Epithelial cell of esophagus (primary cell): ENCODE results near the gene TNS3.

Experiments
- DNase-seq: peaks from one replicate; pipeline ENCODE4 v3.0.0; 2010; ENCODE audit warnings: low read depth
- H3K4me3 ChIP-seq: 2 replicates; pipeline ENCODE4 v1.5.1; 2011; ENCODE audit warnings: mild to moderate bottlenecking, low read length, control low read depth
- CTCF ChIP-seq: IDR thresholded peaks from 2 replicates; pipeline ENCODE4 v1.5.1; 2011; ENCODE audit warnings: low read depth, mild to moderate bottlenecking, low read length, control low read depth, inconsistent platforms; ENCODE audit not compliant: insufficient read depth; ENCODE audit errors: missing control alignments

The TNS3 gene

DNA sequence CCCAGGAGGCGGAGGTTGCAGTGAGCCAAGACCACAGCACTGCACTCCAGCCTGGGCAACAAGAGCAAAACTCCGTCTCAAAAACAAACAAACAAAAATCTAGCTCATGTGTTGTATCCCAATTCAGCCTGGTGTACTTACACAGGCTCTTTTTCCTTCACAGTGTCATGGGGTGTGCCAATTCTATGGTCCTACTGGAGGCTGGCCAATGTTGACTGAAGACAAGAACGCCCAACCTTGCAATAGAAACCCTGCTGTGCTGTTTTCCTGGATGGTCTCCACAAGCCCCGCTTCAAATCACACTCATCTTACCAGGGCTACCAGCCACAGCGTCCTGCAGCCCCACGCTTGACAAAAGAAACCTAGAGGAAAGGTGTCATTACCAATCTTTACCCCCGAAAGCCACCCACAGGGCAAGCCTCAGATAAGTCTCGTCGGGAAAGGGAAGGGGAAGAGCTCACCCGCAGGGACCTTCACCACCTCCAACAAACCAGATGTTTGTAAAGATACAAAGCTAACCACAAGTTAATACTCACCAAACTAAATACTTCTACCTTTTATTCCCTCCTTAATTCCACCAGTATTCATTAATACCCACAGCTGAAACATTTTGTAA, 64.8 kb downstream of the TNS3 start:
- no peak overlapping the region for H3K4me3 ChIP-seq
- DNase-seq: no peak
- no peak for TF ChIP-seq CTCF

DNA sequence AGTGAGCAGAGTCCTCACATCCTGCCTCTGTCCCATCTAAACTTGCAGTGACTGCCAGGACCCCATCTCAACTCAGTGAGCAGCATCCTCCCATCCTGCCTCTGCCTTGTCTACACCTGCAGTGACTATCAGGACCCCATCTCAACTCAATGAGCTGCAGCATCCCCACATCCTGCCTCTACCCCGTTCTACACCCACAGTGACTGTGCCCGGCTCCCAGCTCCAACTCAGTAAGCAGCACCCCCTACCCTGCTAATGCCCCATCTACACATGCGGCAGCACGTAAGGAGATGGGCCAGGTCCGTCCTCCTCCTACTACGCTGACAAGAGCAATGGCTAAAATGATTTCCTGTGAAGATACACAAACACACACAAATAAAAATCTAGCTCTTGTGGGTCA, 65.5 kb downstream of the TNS3 start:
- DNase-seq: no peak
- TF ChIP-seq CTCF: no peak
- no peak overlapping the region for H3K4me3 ChIP-seq

DNA sequence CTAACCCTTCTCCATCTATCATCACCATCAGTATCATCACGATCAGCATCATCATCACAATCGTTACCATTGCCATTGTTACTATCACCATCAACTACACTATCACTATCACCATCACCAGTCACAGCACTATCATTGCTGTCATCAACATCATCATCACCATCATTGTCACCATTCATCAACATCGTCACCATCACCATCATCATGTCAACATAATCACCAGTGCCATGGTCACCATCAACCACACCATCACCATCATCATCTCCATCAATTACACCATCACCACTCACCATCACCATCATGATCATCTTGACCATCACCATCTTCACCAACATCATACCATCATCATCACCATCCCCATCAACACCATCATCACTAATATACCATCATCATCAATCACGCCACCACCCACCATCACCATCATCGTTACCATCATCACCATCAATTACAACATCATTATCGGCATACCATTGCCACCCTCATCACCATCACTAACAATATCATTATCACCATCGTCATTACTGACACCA, 66.5 kb downstream of the TNS3 start:
- no peak for TF ChIP-seq CTCF
- no peak overlapping the region for H3K4me3 ChIP-seq
- DNase-seq: no peak

GRCh38 chr7:47514818-47515217, 67.1 kb downstream of the TNS3 start:
- TF ChIP-seq CTCF: no peak
- H3K4me3 ChIP-seq: no peak overlapping the region
- no peak for DNase-seq

GRCh38 chr7:47514367-47514766, 67.5 kb downstream of the TNS3 start:
- TF ChIP-seq CTCF: no peak
- no peak for DNase-seq
- no peak overlapping the region for H3K4me3 ChIP-seq

GRCh38 chr7:47513741-47514241, 68.1 kb downstream of the TNS3 start:
- peak; percentile 40 for DNase-seq
- no peak overlapping the region for H3K4me3 ChIP-seq

More at GRCh38 chr7:47513741-47514241, 68.1 kb downstream of the TNS3 start:
- TF ChIP-seq CTCF: no peak
